Transverse colon (tissue), 4 donors: ENCODE data around the gene SUZ12.

Experiments
- CTCF ChIP-seq, 5 experiments: fragments of 200-600 bp in 3 of 5; fragments of 450-650 bp in 2 of 5; sonication (generic) in 3 of 5; IDR thresholded peaks; 1 replicate in 2 of 5; 2 replicates in 3 of 5; pipeline ENCODE4 v1.5.1; 2016 to 2017; ENCODE audit warnings: antibody characterized with exemption in 5 of 5, inconsistent platforms in 3 of 5, mild to moderate bottlenecking in 2 of 5, moderate library complexity in 1 of 5
- POLR2A ChIP-seq: fragments of 450-650 bp; IDR thresholded peaks from one replicate; pipeline ENCODE4 v1.6.1; 2016; ENCODE audit warnings: antibody characterized with exemption, mild to moderate bottlenecking, moderate library complexity
- POLR2AphosphoS5 ChIP-seq, 3 donors: sonication (generic); formaldehyde crosslinking; IDR thresholded peaks; one replicate each; pipeline ENCODE4 v1.6.1; 2016; ENCODE audit warnings: antibody characterized with exemption in 3 of 3

- no peak for TF ChIP-seq CTCF (IDR thresholded peaks at IDR 0.05)
- no peak for TF ChIP-seq POLR2A
- no peak for TF ChIP-seq POLR2AphosphoS5 (IDR thresholded peaks at IDR 0.05)
These were observed 29.4 kb upstream of the SUZ12 start for GRCh38 chr17:31907342-31907962.
